ENCODE results near the gene AGBL5. TPM values are rescaled to one million over a fixed set of nuclear protein-coding genes. Genes with fewer than 3 reads are reported as not detected.

Gene AGBL5
- total and polyA plus RNA-seq, 2 of the 13 experiments (the other 11 are each of a cell fraction or from before 2014, with no cell fraction given): 55.9 to 73.3 TPM

DNA sequence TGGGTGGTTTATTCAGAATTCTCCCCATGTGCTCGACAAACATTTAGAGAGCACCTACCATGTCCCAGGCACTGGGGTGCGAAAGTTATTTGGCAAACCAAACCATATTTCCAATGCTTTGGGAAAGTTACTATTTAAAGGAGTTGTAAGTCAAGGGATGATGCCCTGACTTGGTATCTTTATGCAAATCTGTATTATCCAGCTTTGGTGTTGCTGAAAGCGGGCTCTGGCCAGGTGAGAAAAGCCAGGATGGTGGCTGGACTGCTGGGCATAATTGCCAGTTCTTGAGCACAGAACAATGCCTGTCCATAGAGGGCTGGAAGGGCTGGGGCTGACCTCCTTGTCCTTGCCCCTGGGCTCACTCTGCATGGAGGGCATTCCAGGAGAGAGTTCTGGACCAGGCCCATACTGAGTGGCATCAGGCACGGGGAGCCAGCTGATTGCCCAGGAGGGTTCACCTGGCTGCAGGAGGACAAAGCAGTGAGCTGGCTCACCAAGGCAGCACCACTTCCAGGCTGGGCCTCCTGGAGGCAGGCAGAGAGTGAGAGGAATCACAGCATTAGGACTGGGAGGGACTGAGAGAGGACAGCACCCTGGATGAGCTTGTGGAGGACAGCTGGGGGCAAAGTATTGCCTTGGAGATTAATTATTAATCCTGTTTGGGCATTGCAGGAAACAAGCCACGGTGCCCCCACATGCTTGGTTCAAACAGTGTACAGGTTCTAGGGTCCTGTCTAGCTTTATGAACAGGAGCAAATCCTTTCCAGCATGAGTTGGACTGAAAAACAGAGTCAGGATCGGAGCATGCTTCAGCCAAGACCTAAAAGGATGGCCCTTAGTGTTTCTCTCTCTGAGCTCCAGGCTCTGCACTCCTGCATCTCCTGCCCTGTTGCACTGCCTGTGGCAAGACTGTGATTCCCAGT is 42.2 kb downstream of the AGBL5 start (continued):
- TF ChIP-seq, protein P1, sequence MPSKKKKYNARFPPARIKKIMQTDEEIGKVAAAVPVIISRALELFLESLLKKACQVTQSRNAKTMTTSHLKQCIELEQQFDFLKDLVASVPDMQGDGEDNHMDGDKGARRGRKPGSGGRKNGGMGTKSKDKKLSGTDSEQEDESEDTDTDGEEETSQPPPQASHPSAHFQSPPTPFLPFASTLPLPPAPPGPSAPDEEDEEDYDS (CRISPR knock-in tag; IDR thresholded peaks at IDR 0.05): peak; percentile 91
- TF ChIP-seq TCF7L2 (IDR thresholded peaks at IDR 0.05; ENCODE audit: low read depth, low read length) (no peak), ZFP36L1 (CRISPR knock-in tag; IDR thresholded peaks at IDR 0.05) (peak; percentile 60; the same call in 1 of the 2 replicates), LCORL (IDR thresholded peaks at IDR 0.05) (no peak), LCORL (CRISPR knock-in tag; IDR thresholded peaks at IDR 0.05) (peak; percentile 90), MXD4 (CRISPR knock-in tag; IDR thresholded peaks at IDR 0.05) (peak; percentile 65; the same call in 1 of the 2 replicates), ZZZ3 (CRISPR knock-in tag; IDR thresholded peaks at IDR 0.05; ENCODE audit: borderline replicate concordance) (no peak), ZNF652 (CRISPR knock-in tag; IDR thresholded peaks at IDR 0.05; ENCODE audit: borderline replicate concordance, low read depth) (no peak), SAFB2 (CRISPR knock-in tag; IDR thresholded peaks at IDR 0.05; ENCODE audit: borderline replicate concordance, low read depth) (peak; percentile 32; the same call in 1 of the 2 replicates), SP140L (CRISPR knock-in tag; IDR thresholded peaks at IDR 0.05; ENCODE audit: borderline replicate concordance) (0 out of 2 replicates have a peak, but pooled peaks have one; percentile 71), PTBP1 (IDR thresholded peaks at IDR 0.05; ENCODE audit: low read depth, low read length, poor library complexity, severe bottlenecking) (peak; percentile 57), KMT2A (CRISPR knock-in tag; IDR thresholded peaks at IDR 0.05) (peak; percentile 36; the same call in 1 of the 2 replicates), ETV6 (CRISPR knock-in tag; conservative IDR thresholded peaks at IDR 0.05) (peak; percentile 11; the same call in 1 of the 2 replicates), ZSCAN25 (CRISPR knock-in tag; IDR thresholded peaks at IDR 0.05) (peak; percentile 88), SIN3A (IDR thresholded peaks at IDR 0.05; ENCODE audit: borderline replicate concordance, low read depth, low read length) (0 out of 2 replicates have a peak, but pooled peaks have one; percentile 5), ZNF768 (CRISPR knock-in tag; IDR thresholded peaks at IDR 0.05) (peak; percentile 69; the same call in 1 of the 2 replicates), TOE1 (CRISPR knock-in tag; IDR thresholded peaks at IDR 0.05) (peak; percentile 75; the same call in 1 of the 2 replicates), YEATS2 (CRISPR knock-in tag; IDR thresholded peaks at IDR 0.05; ENCODE audit: borderline replicate concordance) (peak; percentile 69)
- TF ChIP-seq, protein P2, sequence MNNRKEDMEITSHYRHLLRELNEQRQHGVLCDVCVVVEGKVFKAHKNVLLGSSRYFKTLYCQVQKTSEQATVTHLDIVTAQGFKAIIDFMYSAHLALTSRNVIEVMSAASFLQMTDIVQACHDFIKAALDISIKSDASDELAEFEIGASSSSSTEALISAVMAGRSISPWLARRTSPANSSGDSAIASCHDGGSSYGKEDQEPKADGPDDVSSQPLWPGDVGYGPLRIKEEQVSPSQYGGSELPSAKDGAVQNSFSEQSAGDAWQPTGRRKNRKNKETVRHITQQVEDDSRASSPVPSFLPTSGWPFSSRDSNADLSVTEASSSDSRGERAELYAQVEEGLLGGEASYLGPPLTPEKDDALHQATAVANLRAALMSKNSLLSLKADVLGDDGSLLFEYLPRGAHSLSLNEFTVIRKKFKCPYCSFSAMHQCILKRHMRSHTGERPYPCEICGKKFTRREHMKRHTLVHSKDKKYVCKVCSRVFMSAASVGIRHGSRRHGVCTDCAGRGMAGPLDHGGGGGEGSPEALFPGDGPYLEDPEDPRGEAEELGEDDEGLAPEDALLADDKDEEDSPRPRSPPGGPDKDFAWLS (CRISPR knock-in tag; IDR thresholded peaks at IDR 0.05; ENCODE audit: borderline replicate concordance): peak; percentile 78; the same call in 1 of the 2 replicates
- TF ChIP-seq, protein P3, sequence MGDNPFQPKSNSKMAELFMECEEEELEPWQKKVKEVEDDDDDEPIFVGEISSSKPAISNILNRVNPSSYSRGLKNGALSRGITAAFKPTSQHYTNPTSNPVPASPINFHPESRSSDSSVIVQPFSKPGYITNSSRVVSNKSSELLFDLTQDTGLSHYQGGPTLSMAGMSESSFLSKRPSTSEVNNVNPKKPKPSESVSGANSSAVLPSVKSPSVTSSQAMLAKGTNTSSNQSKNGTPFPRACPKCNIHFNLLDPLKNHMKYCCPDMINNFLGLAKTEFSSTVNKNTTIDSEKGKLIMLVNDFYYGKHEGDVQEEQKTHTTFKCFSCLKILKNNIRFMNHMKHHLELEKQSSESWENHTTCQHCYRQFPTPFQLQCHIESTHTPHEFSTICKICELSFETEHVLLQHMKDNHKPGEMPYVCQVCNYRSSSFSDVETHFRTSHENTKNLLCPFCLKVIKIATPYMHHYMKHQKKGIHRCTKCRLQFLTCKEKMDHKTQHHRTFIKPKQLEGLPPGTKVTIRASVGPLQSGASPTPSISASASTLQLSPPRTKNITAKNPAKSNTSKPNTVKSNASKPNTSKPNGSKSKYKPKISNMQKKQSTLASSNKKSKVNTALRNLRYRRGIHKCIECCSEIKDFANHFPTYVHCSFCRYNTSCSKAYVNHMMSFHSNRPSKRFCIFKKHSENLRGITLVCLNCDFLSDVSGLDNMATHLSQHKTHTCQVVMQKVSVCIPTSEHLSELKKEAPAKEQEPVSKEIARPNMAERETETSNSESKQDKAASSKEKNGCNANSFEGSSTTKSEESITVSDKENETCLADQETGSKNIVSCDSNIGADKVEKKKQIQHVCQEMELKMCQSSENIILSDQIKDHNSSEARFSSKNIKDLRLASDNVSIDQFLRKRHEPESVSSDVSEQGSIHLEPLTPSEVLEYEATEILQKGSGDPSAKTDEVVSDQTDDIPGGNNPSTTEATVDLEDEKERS (CRISPR knock-in tag; IDR thresholded peaks at IDR 0.05): peak; percentile 60; the same call in 1 of the 2 replicates
- TF ChIP-seq, protein P4, sequence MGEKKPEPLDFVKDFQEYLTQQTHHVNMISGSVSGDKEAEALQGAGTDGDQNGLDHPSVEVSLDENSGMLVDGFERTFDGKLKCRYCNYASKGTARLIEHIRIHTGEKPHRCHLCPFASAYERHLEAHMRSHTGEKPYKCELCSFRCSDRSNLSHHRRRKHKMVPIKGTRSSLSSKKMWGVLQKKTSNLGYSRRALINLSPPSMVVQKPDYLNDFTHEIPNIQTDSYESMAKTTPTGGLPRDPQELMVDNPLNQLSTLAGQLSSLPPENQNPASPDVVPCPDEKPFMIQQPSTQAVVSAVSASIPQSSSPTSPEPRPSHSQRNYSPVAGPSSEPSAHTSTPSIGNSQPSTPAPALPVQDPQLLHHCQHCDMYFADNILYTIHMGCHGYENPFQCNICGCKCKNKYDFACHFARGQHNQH (CRISPR knock-in tag; IDR thresholded peaks at IDR 0.05): peak; percentile 84; the same call in 1 of the 2 replicates
- TF ChIP-seq, protein P5, sequence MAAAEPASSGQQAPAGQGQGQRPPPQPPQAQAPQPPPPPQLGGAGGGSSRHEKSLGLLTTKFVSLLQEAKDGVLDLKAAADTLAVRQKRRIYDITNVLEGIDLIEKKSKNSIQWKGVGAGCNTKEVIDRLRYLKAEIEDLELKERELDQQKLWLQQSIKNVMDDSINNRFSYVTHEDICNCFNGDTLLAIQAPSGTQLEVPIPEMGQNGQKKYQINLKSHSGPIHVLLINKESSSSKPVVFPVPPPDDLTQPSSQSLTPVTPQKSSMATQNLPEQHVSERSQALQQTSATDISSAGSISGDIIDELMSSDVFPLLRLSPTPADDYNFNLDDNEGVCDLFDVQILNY (CRISPR knock-in tag; conservative IDR thresholded peaks at IDR 0.05): no peak

All from HepG2 (cell line).